ENCODE measurements around the gene FAM24B. TPM values are rescaled to one million over a fixed set of nuclear protein-coding genes. Genes with fewer than 3 reads are reported as not detected.

The FAM24B gene
- total and polyA plus RNA-seq, 4 donors = 0.21 to 2.0 (median 0.84) TPM; not detected in 1

- WGBS = 91% methylated on average over 5 of the region's 5 CpGs
- H3K4me1 ChIP-seq (ENCODE audit: control insufficient read depth in 4 of 4, insufficient read depth in 4 of 4, low read length in 3 of 4) = no peaks in the 10 kb centered on the region
- no peak within 1 kb of the TSS for H3K4me3 ChIP-seq (ENCODE audit: low read depth in 1 of 3, low read length in 3 of 3)
- H3K9ac ChIP-seq (ENCODE audit: low read depth in 1 of 2, low read length in 2 of 2) = no peak within 1 kb of the TSS
- no peak for DNase-seq (ENCODE audit: low spot score)
- H3K36me3 ChIP-seq (ENCODE audit: control insufficient read depth in 4 of 4, insufficient read depth in 3 of 4, low read depth in 1 of 4, low read length in 3 of 4) = no peaks in the 10 kb centered on the region
- H3K27ac ChIP-seq (ENCODE audit: low read depth in 1 of 2, low read length in 2 of 2) = no peak within 1 kb of the TSS
- no peak for TF ChIP-seq REST (IDR thresholded peaks at IDR 0.05)
- TF ChIP-seq ATF3 (IDR thresholded peaks at IDR 0.05) = no peak
- no peak for TF ChIP-seq YY1 (IDR thresholded peaks at IDR 0.05)
- no peak for TF ChIP-seq JUND (IDR thresholded peaks at IDR 0.05)
- no peak for TF ChIP-seq HNF4A (conservative IDR thresholded peaks at IDR 0.05)
- TF ChIP-seq NR2F2 (IDR thresholded peaks at IDR 0.05) = no peak
- TF ChIP-seq GABPA (IDR thresholded peaks at IDR 0.05 in 1 of 2, conservative IDR thresholded peaks at IDR 0.05 in 1 of 2) = no peak
- no peak for TF ChIP-seq FOXA1 (IDR thresholded peaks at IDR 0.05)
- no peak for TF ChIP-seq ZBTB33 (IDR thresholded peaks at IDR 0.05)
- TF ChIP-seq TAF1 (conservative IDR thresholded peaks at IDR 0.05) = no peak
- no peak for TF ChIP-seq EGR1 (IDR thresholded peaks at IDR 0.05; ENCODE audit: low read depth in 2 of 2)
- no peak for TF ChIP-seq SP1 (IDR thresholded peaks at IDR 0.05)
- TF ChIP-seq CTCF (IDR thresholded peaks at IDR 0.05; ENCODE audit: low read depth, low read length, missing input control) = no peak
- TF ChIP-seq MAX (IDR thresholded peaks at IDR 0.05) = no peak
- TF ChIP-seq HNF4G (IDR thresholded peaks at IDR 0.05) = no peak
- TF ChIP-seq RXRA (IDR thresholded peaks at IDR 0.05) = no peak
- TF ChIP-seq RAD21 (IDR thresholded peaks at IDR 0.05) = no peak
- TF ChIP-seq FOXA2 (IDR thresholded peaks at IDR 0.05) = no peak
- no peaks in the 10 kb centered on the region for H3K27me3 ChIP-seq (ENCODE audit: control insufficient read depth in 4 of 4, insufficient read depth in 4 of 4, low read length in 3 of 4)
- peaks cover 0 to 5% (median 0%) of the 10 kb centered on the region in 4 donors for H3K9me3 ChIP-seq (ENCODE audit: control insufficient read depth in 4 of 4, low read length in 3 of 4)
Observed at GRCh38 chr10:122845783-122846332, 33.5 kb downstream of the FAM24B start, which contains the start of gene CUZD1. TSS of gene CUZD1 (minus strand) at chr10:122845857. CDS start at chr10:122845843, 14 bp downstream.

Measured in liver (tissue), 9 donors.